Measurements from ENCODE around the gene CXCL14.

The CXCL14 gene

DNA sequence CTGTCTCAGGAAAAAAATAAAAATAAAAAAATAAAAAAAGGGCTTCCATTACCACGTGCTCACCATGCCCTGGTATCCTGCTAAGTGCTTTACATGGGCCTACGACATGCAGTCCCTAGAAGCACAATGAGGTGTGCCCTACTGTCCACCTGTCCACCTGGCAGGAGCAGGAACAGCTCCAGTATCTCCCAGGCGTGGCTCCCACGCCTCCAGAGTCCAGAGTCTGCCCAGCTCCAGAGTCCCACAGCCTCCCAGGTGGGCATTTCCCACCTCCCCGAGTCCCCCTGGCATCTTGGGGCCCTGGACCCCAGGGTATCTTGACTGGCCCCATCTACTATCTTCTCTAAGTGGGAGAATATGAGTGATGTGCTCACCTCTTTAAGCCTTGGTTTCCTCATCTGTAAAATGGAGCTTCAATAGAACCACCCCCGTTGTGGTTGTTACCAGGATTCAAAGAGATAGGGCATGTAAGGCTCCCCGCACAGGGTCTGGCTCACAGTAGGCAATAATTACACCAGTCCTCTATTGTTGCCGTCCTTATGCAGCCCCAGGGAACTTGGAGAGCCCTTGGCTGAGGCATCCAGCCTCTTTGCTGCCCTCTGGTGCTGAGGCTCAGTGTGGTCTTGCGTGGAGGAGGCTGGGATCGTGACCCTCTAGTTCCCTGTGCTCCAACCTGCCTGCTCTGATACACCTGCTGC, 8.9 kb downstream of the CXCL14 start:
- Histone ChIP-seq H3K9ac (ENCODE audit: low read depth, low read length) (no peak overlapping the region), H3K36me3 (ENCODE audit: insufficient read depth, low read length) (no peaks in the 10 kb centered on the region), H3K4me3 (ENCODE audit: low read depth in 1 of 2, low read length in 2 of 2) (no peak overlapping the region), H4K20me1 (ENCODE audit: insufficient read depth, low read length) (no peaks in the 10 kb centered on the region), H3K79me2 (ENCODE audit: insufficient read depth, low read length) (no peaks in the 10 kb centered on the region), H3K27ac (ENCODE audit: low read length) (no peak overlapping the region), H2AFZ (ENCODE audit: low read depth, low read length) (no peak overlapping the region), H3K4me1 (ENCODE audit: insufficient read depth, low read length) (no peaks in the 10 kb centered on the region), H3K4me2 (ENCODE audit: insufficient read depth, low read length) (no peak overlapping the region), H3K9me3 (ENCODE audit: insufficient read depth, low read length, severe bottlenecking) (no peaks in the 10 kb centered on the region), H3K27me3 (ENCODE audit: insufficient read depth, low read length, poor library complexity) (peaks cover 22% of the 10 kb centered on the region)
- ATAC-seq (ENCODE audit: insufficient read depth, low read depth) (peak; percentile 50; the same call in 2 of the 3 replicates), DNase-seq (no peak)
- TF ChIP-seq, protein P1, sequence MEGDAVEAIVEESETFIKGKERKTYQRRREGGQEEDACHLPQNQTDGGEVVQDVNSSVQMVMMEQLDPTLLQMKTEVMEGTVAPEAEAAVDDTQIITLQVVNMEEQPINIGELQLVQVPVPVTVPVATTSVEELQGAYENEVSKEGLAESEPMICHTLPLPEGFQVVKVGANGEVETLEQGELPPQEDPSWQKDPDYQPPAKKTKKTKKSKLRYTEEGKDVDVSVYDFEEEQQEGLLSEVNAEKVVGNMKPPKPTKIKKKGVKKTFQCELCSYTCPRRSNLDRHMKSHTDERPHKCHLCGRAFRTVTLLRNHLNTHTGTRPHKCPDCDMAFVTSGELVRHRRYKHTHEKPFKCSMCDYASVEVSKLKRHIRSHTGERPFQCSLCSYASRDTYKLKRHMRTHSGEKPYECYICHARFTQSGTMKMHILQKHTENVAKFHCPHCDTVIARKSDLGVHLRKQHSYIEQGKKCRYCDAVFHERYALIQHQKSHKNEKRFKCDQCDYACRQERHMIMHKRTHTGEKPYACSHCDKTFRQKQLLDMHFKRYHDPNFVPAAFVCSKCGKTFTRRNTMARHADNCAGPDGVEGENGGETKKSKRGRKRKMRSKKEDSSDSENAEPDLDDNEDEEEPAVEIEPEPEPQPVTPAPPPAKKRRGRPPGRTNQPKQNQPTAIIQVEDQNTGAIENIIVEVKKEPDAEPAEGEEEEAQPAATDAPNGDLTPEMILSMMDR (IDR thresholded peaks at IDR 0.05; ENCODE audit: borderline replicate concordance, extremely low read depth, low read length, poor library complexity, severe bottlenecking): peak; percentile 63
- no peak for TF ChIP-seq EZH2 (IDR thresholded peaks at IDR 0.05; ENCODE audit: borderline replicate concordance, low read depth, low read length, severe bottlenecking)

DNA sequence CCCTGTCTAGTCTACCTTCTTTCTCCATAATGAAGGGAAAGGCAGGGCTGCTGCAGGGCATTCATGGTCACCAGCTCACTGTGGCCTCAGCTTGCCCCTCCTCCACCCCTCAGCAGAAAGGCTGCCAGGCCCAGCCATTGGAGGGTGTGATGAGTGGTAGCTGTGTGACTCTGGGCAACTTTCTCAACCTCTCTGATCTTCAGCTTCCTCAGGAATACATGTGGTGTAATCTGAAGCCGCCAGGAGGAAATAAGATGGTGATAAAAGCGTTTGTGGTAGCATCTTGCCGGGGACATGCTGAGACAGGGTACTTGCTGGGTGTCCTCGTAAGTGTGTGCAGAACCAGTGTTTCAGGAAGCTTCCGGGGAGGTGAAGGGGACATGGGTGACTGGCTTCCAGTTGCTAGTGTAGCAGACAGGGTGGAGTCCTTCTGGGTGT, 9.8 kb downstream of the CXCL14 start:
- Histone ChIP-seq H4K20me1 (ENCODE audit: insufficient read depth, low read length) (no peaks in the 10 kb centered on the region), H3K79me2 (ENCODE audit: insufficient read depth, low read length) (no peaks in the 10 kb centered on the region), H2AFZ (ENCODE audit: low read depth, low read length) (no peak overlapping the region), H3K9me3 (ENCODE audit: insufficient read depth, low read length, severe bottlenecking) (no peaks in the 10 kb centered on the region), H3K36me3 (ENCODE audit: insufficient read depth, low read length) (no peaks in the 10 kb centered on the region), H3K27me3 (ENCODE audit: insufficient read depth, low read length, poor library complexity) (peaks cover 22% of the 10 kb centered on the region), H3K9ac (ENCODE audit: low read depth, low read length) (no peak overlapping the region), H3K27ac (ENCODE audit: low read length) (no peak overlapping the region), H3K4me2 (ENCODE audit: insufficient read depth, low read length) (no peak overlapping the region), H3K4me1 (ENCODE audit: insufficient read depth, low read length) (no peaks in the 10 kb centered on the region), H3K4me3 (ENCODE audit: low read depth in 1 of 2, low read length in 2 of 2) (no peak overlapping the region)
- ATAC-seq (ENCODE audit: insufficient read depth, low read depth) (peak; percentile 44), DNase-seq (peak; percentile 16)
- no peak for TF ChIP-seq EZH2 (IDR thresholded peaks at IDR 0.05; ENCODE audit: borderline replicate concordance, low read depth, low read length, severe bottlenecking)
- TF ChIP-seq, protein P1 (IDR thresholded peaks at IDR 0.05; ENCODE audit: borderline replicate concordance, extremely low read depth, low read length, poor library complexity, severe bottlenecking): no peak

DNA sequence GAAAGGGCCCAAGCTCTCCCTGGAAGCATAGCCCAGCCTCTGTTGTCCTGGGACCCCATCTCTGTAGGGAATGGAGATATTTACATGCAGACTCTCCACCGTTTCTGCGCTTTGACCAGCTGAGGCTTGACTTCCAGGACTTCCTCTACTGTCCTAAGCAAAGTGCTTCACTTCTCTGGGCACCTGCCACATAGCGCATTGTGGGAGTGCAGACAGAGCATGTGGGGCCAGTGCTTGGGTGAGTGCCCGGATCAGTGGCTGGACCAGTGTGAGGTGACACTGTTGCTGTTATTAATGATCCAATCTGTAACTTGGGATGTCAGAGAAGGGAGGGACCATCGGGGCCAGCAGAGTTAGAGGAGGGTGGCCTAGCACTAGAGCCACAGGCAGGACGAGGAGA, 10.5 kb downstream of the CXCL14 start:
- peaks cover 20% of the 10 kb centered on the region for H3K27me3 ChIP-seq (ENCODE audit: insufficient read depth, low read length, poor library complexity)
- H3K4me2 ChIP-seq (ENCODE audit: insufficient read depth, low read length): no peak overlapping the region
- no peaks in the 10 kb centered on the region for H3K9me3 ChIP-seq (ENCODE audit: insufficient read depth, low read length, severe bottlenecking)
- no peaks in the 10 kb centered on the region for H3K79me2 ChIP-seq (ENCODE audit: insufficient read depth, low read length)
- no peaks in the 10 kb centered on the region for H3K36me3 ChIP-seq (ENCODE audit: insufficient read depth, low read length)
- no peak overlapping the region for H3K9ac ChIP-seq (ENCODE audit: low read depth, low read length)
- no peak for DNase-seq
- H4K20me1 ChIP-seq (ENCODE audit: insufficient read depth, low read length): no peaks in the 10 kb centered on the region
- H3K4me1 ChIP-seq (ENCODE audit: insufficient read depth, low read length): no peaks in the 10 kb centered on the region
- H3K27ac ChIP-seq (ENCODE audit: low read length): no peak overlapping the region
- no peak for TF ChIP-seq EZH2 (IDR thresholded peaks at IDR 0.05; ENCODE audit: borderline replicate concordance, low read depth, low read length, severe bottlenecking)
- TF ChIP-seq, protein P1 (IDR thresholded peaks at IDR 0.05; ENCODE audit: borderline replicate concordance, extremely low read depth, low read length, poor library complexity, severe bottlenecking): no peak
- H2AFZ ChIP-seq (ENCODE audit: low read depth, low read length): no peak overlapping the region
- ATAC-seq (ENCODE audit: insufficient read depth, low read depth): no peak
- H3K4me3 ChIP-seq (ENCODE audit: low read depth in 1 of 2, low read length in 2 of 2): no peak overlapping the region

Data from DND-41 (cell line).